T-cell (primary cell): ENCODE measurements around the gene MFGE8. TPM values are rescaled to one million over a fixed set of nuclear protein-coding genes. Genes with fewer than 3 reads are reported as not detected.
"Not testable (repeated sequence)": the region's sequence is repeated elsewhere in the genome, so short reads cannot be mapped to it uniquely, and the experiment has no call there.

Source experiments
- ATAC-seq, 4 experiments: fragments of 200-7000 bp in 3 of 4; fragments of 150-1000 bp in 1 of 4; cut with Tn5 transposase; replicated peaks in 1 of 4; 1 replicate in 3 of 4; 2 replicates in 1 of 4; pipeline ENCODE4 v1.10.0; 2021; ENCODE audit warnings: moderate library complexity in 3 of 4, mild to moderate bottlenecking in 2 of 4, moderate number of reproducible peaks in 1 of 4
- CTCF ChIA-PET, 2 donors: fragments of 300-600 bp; sonication (Branson Sonifier 250); formaldehyde crosslinking; loops; one replicate each; lab custom pipeline; 2022; ENCODE audit warnings: antibody characterized with exemption in 2 of 2; lab: Charles Lee
- POLR2A ChIA-PET, 2 donors: fragments of 300-600 bp; sonication (Branson Sonifier 250); formaldehyde crosslinking; loops; one replicate each; lab custom pipeline; 2022; ENCODE audit warnings: antibody characterized with exemption in 2 of 2; lab: Charles Lee
- DNase-seq, 35 experiments: peaks; one replicate each; pipeline versions ENCODE4 v3.0.0 to v3.0.0-alpha.2; 2013 to 2023
- H3K27ac ChIP-seq: one replicate; pipeline ENCODE4 v1.5.1; 2013; ENCODE audit warnings: low read length
- H3K27me3 ChIP-seq, 2 experiments: replicated peaks in 1 of 2; 1 replicate in 1 of 2; 2 replicates in 1 of 2; pipeline versions ENCODE4 v1.6.1 to v1.7.0; 2013; ENCODE audit warnings: low read length in 1 of 2, mixed read lengths in 1 of 2; ENCODE audit not compliant: control insufficient read depth in 2 of 2, insufficient read depth in 2 of 2; ENCODE audit errors: extremely low read depth in 1 of 2
- H3K36me3 ChIP-seq, 2 donors: 1 replicate in 1 of 2; 2 replicates in 1 of 2; pipeline versions ENCODE4 v1.6.1 to v1.7.0; 2013; ENCODE audit warnings: low read length in 1 of 2; ENCODE audit not compliant: control insufficient read depth in 2 of 2, insufficient read depth in 1 of 2; ENCODE audit errors: extremely low read depth in 1 of 2
- H3K4me1 ChIP-seq, 2 experiments: 1 replicate in 1 of 2; 2 replicates in 1 of 2; pipeline versions ENCODE4 v1.6.1 to v1.7.0; 2013; ENCODE audit warnings: low read length in 2 of 2, mixed read lengths in 1 of 2; ENCODE audit not compliant: insufficient read depth in 2 of 2, control insufficient read depth in 1 of 2; ENCODE audit errors: extremely low read depth in 1 of 2
- H3K4me3 ChIP-seq, 2 donors: 1 replicate in 1 of 2; 2 replicates in 1 of 2; pipeline versions ENCODE4 v1.5.1 to v1.7.0; 2013; ENCODE audit warnings: mild to moderate bottlenecking in 2 of 2, low read length in 1 of 2, moderate library complexity in 1 of 2; ENCODE audit not compliant: control insufficient read depth in 1 of 2; ENCODE audit errors: extremely low read depth in 1 of 2
- H3K9me3 ChIP-seq: 2 replicates; pipeline ENCODE4 v1.7.0; 2013
- H3K27ac Mint-ChIP-seq, 2 donors: one replicate each; pipeline ENCODE4 v1.8.0; 2020 to 2021; ENCODE audit warnings: mild to moderate bottlenecking in 2 of 2, mixed read lengths in 2 of 2
- H3K27me3 Mint-ChIP-seq, 2 donors: one replicate each; pipeline ENCODE4 v1.8.0; 2021 to 2022; ENCODE audit warnings: mixed read lengths in 2 of 2
- H3K36me3 Mint-ChIP-seq: one replicate; pipeline ENCODE4 v1.8.0; 2021; ENCODE audit warnings: mixed read lengths
- H3K4me1 Mint-ChIP-seq, 3 donors: one replicate each; pipeline ENCODE4 v1.8.0; 2020 to 2022; ENCODE audit warnings: mixed read lengths in 3 of 3, mild to moderate bottlenecking in 1 of 3
- H3K4me3 Mint-ChIP-seq, 3 donors: one replicate each; pipeline ENCODE4 v1.8.0; 2020 to 2022; ENCODE audit warnings: mild to moderate bottlenecking in 3 of 3, mixed read lengths in 3 of 3, moderate library complexity in 3 of 3
- H3K9me3 Mint-ChIP-seq, 3 donors: one replicate each; pipeline ENCODE4 v1.8.0; 2020 to 2022; ENCODE audit warnings: mixed read lengths in 3 of 3
- WGBS: methylation state at CpG from one replicate; pipeline ENCODE4 v1.1.5; 2013; ENCODE audit warnings: missing lambda C conversion rate; ENCODE audit not compliant: insufficient coverage; 5-methylcytosine and 5-hydroxymethylcytosine counted together
- total RNA-seq, 35 experiments: library from RNA in 6 of 35; stranded (reverse) in 6 of 35; fragments of 120-200 nt in 1 of 35; gene quantifications; one replicate each; pipeline versions ENCODE4 v1.2.1 to v1.2.4 and lab custom pipeline; 2013 to 2026

MFGE8 gene
- total RNA-seq, 5 donors from 2014 or later (not counting 1 experiment from before 2014, with no cell fraction given), result 75.4 to 132 (median 99.5) TPM

DNA sequence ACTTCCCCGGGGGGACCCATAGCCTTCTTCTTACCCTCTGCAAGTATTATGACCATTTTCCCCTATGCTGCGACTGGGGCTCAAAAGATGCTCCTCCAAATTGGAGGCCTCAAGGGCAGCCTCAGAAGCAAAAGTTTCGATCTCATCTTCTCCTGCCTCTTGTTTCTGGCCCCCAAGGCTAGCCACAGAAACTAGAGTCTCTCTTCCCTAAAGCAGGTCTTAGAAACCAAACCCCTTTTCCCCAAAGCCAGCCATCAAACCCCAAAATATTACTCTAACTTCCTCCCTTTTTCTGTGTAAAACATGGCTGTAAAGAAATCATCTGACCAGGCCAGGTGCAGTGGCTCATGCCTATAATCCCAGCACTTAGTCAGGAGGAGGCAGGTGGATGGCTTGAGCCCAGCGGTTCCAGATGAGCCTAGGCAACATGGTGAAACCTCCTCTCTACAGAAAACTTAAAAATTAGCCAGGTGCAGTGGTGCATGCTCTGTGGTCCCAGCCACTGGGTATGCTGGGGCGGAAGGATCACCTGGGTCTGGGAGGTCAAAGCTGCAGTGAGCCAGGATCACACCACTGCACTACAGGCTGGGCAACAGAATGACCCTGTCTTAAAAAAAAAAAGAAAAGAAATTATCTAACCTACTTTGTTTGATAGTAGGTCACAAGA lies 36.7 kb upstream of the MFGE8 start:
- Histone ChIP-seq H3K4me1 (no peaks in the 10 kb centered on the region), H3K27me3 (peaks cover 0 to 4% of the 10 kb centered on the region in 2 experiments), H3K4me3 (no peak overlapping the region), H3K27ac (no peak overlapping the region), H3K9me3 (no peaks in the 10 kb centered on the region), H3K36me3 (no peaks in the 10 kb centered on the region)
- CTCF ChIA-PET, result no interaction called here
- no peak for DNase-seq
- Mint-ChIP-seq H3K27me3 (peaks cover 0 to 6% of the 10 kb centered on the region in 2 donors), H3K27ac (no peak overlapping the region), H3K4me1 (no peaks in the 10 kb centered on the region), H3K9me3 (no peaks in the 10 kb centered on the region), H3K4me3 (no peak overlapping the region), H3K36me3 (no peaks in the 10 kb centered on the region)
- POLR2A ChIA-PET, result no interaction called here
- no peak for ATAC-seq
- WGBS, result 83% methylated on average over 5 of the region's 5 CpGs

DNA sequence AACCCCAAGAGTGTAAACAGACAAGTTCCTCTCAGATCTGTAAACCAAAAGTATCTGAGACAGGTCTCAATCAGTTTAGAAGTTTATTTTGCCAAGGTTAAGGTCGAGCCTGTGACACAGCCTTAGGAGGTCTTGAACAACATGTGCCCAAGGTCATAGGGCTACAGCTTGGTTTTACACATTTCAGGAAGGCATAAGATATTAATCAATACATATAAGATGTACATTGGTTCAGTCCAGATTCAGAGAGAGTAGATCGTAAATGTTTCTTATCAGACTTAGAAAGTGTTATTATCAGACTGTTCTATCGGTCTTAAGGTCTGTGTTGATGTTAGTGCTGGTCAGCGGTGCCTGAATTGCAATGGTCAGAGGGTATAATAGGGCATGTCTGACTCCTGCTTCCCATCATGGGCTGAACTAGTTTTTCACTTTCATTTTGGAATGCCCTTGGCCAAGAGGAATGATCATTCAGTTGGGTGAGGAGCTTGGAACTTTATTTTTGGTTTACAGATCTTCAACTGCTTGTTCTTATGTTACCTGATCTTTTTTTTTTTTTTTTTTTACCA lies 27.0 kb upstream of the MFGE8 start:
- WGBS, result 90% methylated on average over 3 of the region's 4 CpGs
- no peak overlapping the region for H3K4me3 Mint-ChIP-seq

DNA sequence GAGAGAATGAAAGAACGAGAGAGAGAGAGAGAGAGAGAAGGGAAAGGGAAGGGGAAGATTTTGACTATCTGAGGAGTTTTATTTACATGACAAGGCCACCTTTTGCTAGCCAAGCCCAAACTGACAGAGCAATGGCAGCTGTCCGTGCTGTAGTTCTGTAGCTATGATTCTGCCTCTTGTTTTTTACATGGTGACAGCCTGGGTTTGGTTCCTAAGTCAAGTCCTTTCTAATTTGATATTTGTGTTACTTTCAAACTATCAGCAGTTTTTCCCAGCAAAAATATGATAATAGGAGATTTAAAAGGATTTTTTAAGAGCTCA lies 26.3 kb upstream of the MFGE8 start:
- Mint-ChIP-seq H3K36me3 (no peaks in the 10 kb centered on the region), H3K4me3 (no peak overlapping the region), H3K27me3 (peaks cover 3% of the 10 kb centered on the region in 2 donors), H3K4me1 (no peaks in the 10 kb centered on the region), H3K27ac (no peak overlapping the region), H3K9me3 (peaks cover 0 to 4% (median 2%) of the 10 kb centered on the region in 3 donors)
- H3K4me3 ChIP-seq, result no peak overlapping the region
- WGBS, result 70% methylated on average over 1 of the region's 2 CpGs
- ATAC-seq, result no peak
- H3K36me3 ChIP-seq, result no peaks in the 10 kb centered on the region
- H3K9me3 ChIP-seq, result no peaks in the 10 kb centered on the region
- H3K27ac ChIP-seq, result no peak overlapping the region
- ChIA-PET CTCF (no interaction called here), POLR2A (interaction anchor here in 1 of 2 donors (0.7 kb wide), 1 partner anchor 17 kb away, joined by 7 read pairs; no protein-coding TSS in a partner anchor)
- no peaks in the 10 kb centered on the region for H3K4me1 ChIP-seq
- peaks cover 0 to 2% of the 10 kb centered on the region in 2 experiments for H3K27me3 ChIP-seq
- no peak for DNase-seq

More for the DNA sequence above, 27.0 kb upstream of the MFGE8 start:
- Histone ChIP-seq H3K4me1 (no peaks in the 10 kb centered on the region), H3K27me3 (peaks cover 0 to 2% of the 10 kb centered on the region in 2 experiments), H3K36me3 (no peaks in the 10 kb centered on the region), H3K27ac (no peak overlapping the region), H3K9me3 (no peaks in the 10 kb centered on the region), H3K4me3 (no peak overlapping the region)
- H3K9me3 Mint-ChIP-seq, result no peaks in the 10 kb centered on the region
- CTCF ChIA-PET, result no interaction called here
- no peak for ATAC-seq
- H3K27me3 Mint-ChIP-seq, result no peaks in the 10 kb centered on the region
- no peak overlapping the region for H3K27ac Mint-ChIP-seq
- H3K4me1 Mint-ChIP-seq, result no peaks in the 10 kb centered on the region
- POLR2A ChIA-PET, result no interaction called here
- no peak for DNase-seq
- H3K36me3 Mint-ChIP-seq, result no peaks in the 10 kb centered on the region

DNA sequence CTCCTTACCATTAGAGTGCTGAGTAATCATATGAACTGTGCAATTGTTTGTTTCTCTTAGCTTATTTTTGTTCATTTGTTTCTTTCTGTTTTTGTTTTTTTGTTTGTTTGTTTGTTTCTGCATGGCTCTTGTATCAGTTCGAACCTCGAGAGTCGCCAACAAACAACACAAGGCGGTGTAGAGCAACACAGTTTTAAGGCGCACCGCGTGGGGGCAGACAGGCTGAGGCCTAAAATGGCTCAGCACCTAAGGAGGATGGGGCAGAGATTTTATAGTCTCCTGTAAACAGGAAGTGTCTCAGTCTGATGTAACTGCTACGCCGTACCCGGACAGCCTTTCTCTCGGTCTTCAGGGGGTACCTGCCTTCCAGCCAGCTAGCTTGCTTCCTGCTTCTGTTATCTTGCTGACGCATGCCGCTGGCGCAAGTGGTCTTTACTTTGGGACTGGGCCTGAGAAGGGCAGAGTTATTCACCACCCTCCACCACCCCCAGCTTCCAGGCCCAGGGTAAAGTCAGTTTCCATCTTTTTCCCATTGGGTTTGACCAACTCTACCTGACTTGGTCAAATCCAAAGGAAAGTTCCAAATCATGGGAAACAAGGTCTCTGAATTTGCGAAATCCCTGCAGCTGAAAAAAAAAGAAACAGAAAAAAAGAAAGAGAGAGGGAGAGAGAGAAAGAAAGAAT lies 25.8 kb upstream of the MFGE8 start:
- peaks cover 0 to 2% of the 10 kb centered on the region in 2 experiments for H3K27me3 ChIP-seq

DNA sequence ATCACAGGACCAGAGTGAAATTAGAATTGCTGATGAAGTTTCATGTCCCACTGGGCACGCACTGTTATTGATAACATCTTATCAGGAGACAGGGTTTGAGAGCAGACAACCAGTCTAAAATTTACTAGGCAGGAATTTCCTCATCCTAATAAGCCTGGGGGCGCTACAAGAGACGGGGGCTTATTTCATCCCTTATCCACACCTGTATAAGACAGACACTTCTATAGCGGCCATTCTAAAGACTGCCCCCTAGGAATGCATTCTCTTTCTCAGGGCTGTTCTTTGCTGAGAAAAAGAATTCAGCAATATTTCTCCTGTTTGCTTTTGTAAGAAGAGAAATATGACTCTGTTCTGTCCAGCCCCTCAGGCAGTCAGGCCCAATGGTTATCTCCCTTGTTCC lies 21.3 kb upstream of the MFGE8 start:
- H3K4me1 ChIP-seq, CTCF ChIA-PET, H3K27ac Mint-ChIP-seq, H3K36me3 Mint-ChIP-seq, POLR2A ChIA-PET, H3K36me3 ChIP-seq, H3K4me3 Mint-ChIP-seq, H3K27ac ChIP-seq, ATAC-seq, H3K4me3 ChIP-seq, H3K9me3 ChIP-seq, H3K27me3 ChIP-seq, H3K4me1 Mint-ChIP-seq, H3K9me3 Mint-ChIP-seq, DNase-seq: not testable (repeated sequence)
- 70% methylated on average over 2 of the region's 4 CpGs for WGBS
- H3K27me3 Mint-ChIP-seq, result peaks cover 8 to 16% of the 10 kb centered on the region in 2 donors

More for the DNA sequence above, 25.8 kb upstream of the MFGE8 start:
- Histone ChIP-seq H3K4me1 (no peaks in the 10 kb centered on the region), H3K9me3 (no peaks in the 10 kb centered on the region), H3K27ac (no peak overlapping the region), H3K4me3 (no peak overlapping the region), H3K36me3 (no peaks in the 10 kb centered on the region)
- Mint-ChIP-seq H3K4me1 (no peaks in the 10 kb centered on the region), H3K36me3 (no peaks in the 10 kb centered on the region), H3K27ac (no peak overlapping the region), H3K9me3 (peaks cover 0 to 8% (median 5%) of the 10 kb centered on the region in 3 donors), H3K27me3 (peaks cover 3% of the 10 kb centered on the region in 2 donors), H3K4me3 (no peak overlapping the region)
- ChIA-PET CTCF (no interaction called here), POLR2A (interaction anchor here in 1 of 2 donors (0.7 kb wide), 1 partner anchor 16 kb away, joined by 7 read pairs; no protein-coding TSS in a partner anchor)
- ATAC-seq, result no peak
- DNase-seq, result no peak
- WGBS, result 76% methylated on average over 9 of the region's 15 CpGs

DNA sequence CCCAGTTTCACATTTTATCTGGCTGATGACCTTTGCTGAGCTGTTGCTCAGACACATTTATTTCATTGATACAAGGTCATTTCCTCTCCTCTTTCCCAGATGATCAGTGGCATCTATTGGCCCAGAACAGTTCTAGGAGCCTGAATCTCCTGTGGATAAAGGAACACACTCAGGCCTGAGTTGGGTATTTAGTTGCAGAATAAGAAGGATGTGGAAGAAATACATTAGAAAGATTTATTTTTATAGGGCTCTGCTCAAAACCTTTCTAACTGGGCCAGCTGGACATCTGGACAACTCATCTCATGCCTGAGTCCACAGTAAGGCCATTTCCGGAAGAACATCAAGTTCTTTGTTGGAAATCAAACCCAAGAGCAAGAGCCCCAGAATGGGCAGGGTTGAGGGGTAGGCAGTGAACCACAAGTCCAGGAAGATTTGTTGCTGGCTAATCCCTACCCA lies 19.7 kb upstream of the MFGE8 start:
- Mint-ChIP-seq H3K4me3 (no peak overlapping the region), H3K9me3 (peaks cover 0 to 8% (median 7%) of the 10 kb centered on the region in 3 donors), H3K4me1 (no peaks in the 10 kb centered on the region), H3K27me3 (peaks cover 8 to 16% of the 10 kb centered on the region in 2 donors), H3K27ac (no peak overlapping the region), H3K36me3 (no peaks in the 10 kb centered on the region)
- Histone ChIP-seq H3K4me1 (no peaks in the 10 kb centered on the region), H3K27ac (no peak overlapping the region), H3K4me3 (no peak overlapping the region), H3K36me3 (no peaks in the 10 kb centered on the region), H3K27me3 (peaks cover 0 to 9% of the 10 kb centered on the region in 2 experiments), H3K9me3 (no peaks in the 10 kb centered on the region)
- ChIA-PET POLR2A (no interaction called here), CTCF (no interaction called here)
- 60% methylated on average over 1 of the region's 1 CpG for WGBS
- ATAC-seq (no peak), DNase-seq (no peak)
